ENCODE measurements around the gene MAPK10. TPM values are rescaled to one million over a fixed set of nuclear protein-coding genes. Genes with fewer than 3 reads are reported as not detected.
A peak's percentile ranks its signal among the peaks of the same experiment; 100 is the strongest.
"Not testable (repeated sequence)": the region's sequence is repeated elsewhere in the genome, so short reads cannot be mapped to it uniquely, and the experiment has no call there.

MAPK10 gene
- total and polyA plus RNA-seq, 9 of the 15 experiments (the other 6 are each of a cell fraction or from before 2014, with no cell fraction given), result 0.10 to 0.53 (median 0.18) TPM; not detected in 4

- no peak for DNase-seq (ENCODE audit: extremely low read depth in 1 of 4, low spot score in 3 of 4)
- BruUV-seq (replicated peaks), result no TSS peak
- H4K20me1 ChIP-seq (replicated peaks; ENCODE audit: control insufficient read depth, insufficient read depth, low read length), result no peaks in the 10 kb centered on the region
- no peak overlapping the region for H2AFZ ChIP-seq (ENCODE audit: low read depth, low read length)
- in situ Hi-C loops (cut with MboI) (no loop called here), intact Hi-C loops (cut with micrococcal nuclease) (no loop called here)
- CTCF ChIA-PET (ENCODE audit: low intra/inter-chr PET ratio), result no interaction called here
- no peak overlapping the region for H3K9ac ChIP-seq (ENCODE audit: insufficient read depth in 1 of 2, low read depth in 2 of 2, low read length in 2 of 2)
- H3K79me2 ChIP-seq (ENCODE audit: control insufficient read depth, insufficient read depth, low read length), result no peaks in the 10 kb centered on the region
- H3K9me3 ChIP-seq (replicated peaks; ENCODE audit: control insufficient read depth, insufficient read depth, low read depth, low read length), result no peaks in the 10 kb centered on the region
- no peak for ATAC-seq
- no peaks in the 10 kb centered on the region for H3K27me3 ChIP-seq (ENCODE audit: control insufficient read depth in 2 of 2, insufficient read depth in 2 of 2, low read length in 2 of 2)
- FAIRE-seq, result no peak
- WGBS (ENCODE audit: insufficient coverage, low coverage, missing lambda C conversion rate), result 0% methylated on average over 1 of the region's 1 CpG
- no peak overlapping the region for H3K27ac ChIP-seq (ENCODE audit: extremely low read depth, low read depth, low read length)
- H3K4me2 ChIP-seq (ENCODE audit: insufficient read depth, low read length), result no peak overlapping the region
- POLR2A ChIA-PET, result no interaction called here
- TF ChIP-seq RBM25 (IDR thresholded peaks at IDR 0.05; ENCODE audit: low read depth, low read length, severe bottlenecking) (no peak), ZNF197 (CRISPR knock-in tag; IDR thresholded peaks at IDR 0.05; ENCODE audit: low read depth) (no peak), PHB2 (IDR thresholded peaks at IDR 0.05; ENCODE audit: low read depth) (no peak), ZNF408 (CRISPR knock-in tag; IDR thresholded peaks at IDR 0.05; ENCODE audit: low read depth) (no peak)
- H3K36me3 ChIP-seq (ENCODE audit: control insufficient read depth, insufficient read depth, low read length), result no peaks in the 10 kb centered on the region
- H3K4me1 ChIP-seq (replicated peaks in 1 of 2; ENCODE audit: control insufficient read depth in 2 of 2, insufficient read depth in 2 of 2, low read length in 2 of 2), result no peaks in the 10 kb centered on the region
- H3K4me3 ChIP-seq, result no peak overlapping the region
- H3K9me1 ChIP-seq (ENCODE audit: control insufficient read depth, insufficient read depth, low read length), result no peaks in the 10 kb centered on the region
These were observed 185.3 kb downstream of the MAPK10 start for GRCh38 chr4:86174506-86174905.

GRCh38 chr4:86168335-86168734 lies 191.5 kb downstream of the MAPK10 start:
- in situ Hi-C loops (cut with MboI); H3K79me2 ChIP-seq (ENCODE audit: control insufficient read depth, insufficient read depth, low read length); H3K27ac ChIP-seq (ENCODE audit: extremely low read depth, low read depth, low read length); POLR2A ChIA-PET; H3K9me1 ChIP-seq (ENCODE audit: control insufficient read depth, insufficient read depth, low read length); DNase-seq (ENCODE audit: extremely low read depth in 1 of 4, low spot score in 3 of 4); H3K9ac ChIP-seq (ENCODE audit: insufficient read depth in 1 of 2, low read depth in 2 of 2, low read length in 2 of 2); H3K4me2 ChIP-seq (ENCODE audit: insufficient read depth, low read length); H4K20me1 ChIP-seq (replicated peaks; ENCODE audit: control insufficient read depth, insufficient read depth, low read length); BruUV-seq (replicated peaks); H3K4me3 ChIP-seq; H3K4me1 ChIP-seq (replicated peaks in 1 of 2; ENCODE audit: control insufficient read depth in 2 of 2, insufficient read depth in 2 of 2, low read length in 2 of 2); FAIRE-seq; H3K27me3 ChIP-seq (ENCODE audit: control insufficient read depth in 2 of 2, insufficient read depth in 2 of 2, low read length in 2 of 2); H3K9me3 ChIP-seq (replicated peaks; ENCODE audit: control insufficient read depth, insufficient read depth, low read depth, low read length); CTCF ChIA-PET (ENCODE audit: low intra/inter-chr PET ratio); H2AFZ ChIP-seq (ENCODE audit: low read depth, low read length); intact Hi-C loops (cut with micrococcal nuclease); ATAC-seq; H3K36me3 ChIP-seq (ENCODE audit: control insufficient read depth, insufficient read depth, low read length): not testable (repeated sequence)
- TF ChIP-seq FOXA3 (CRISPR knock-in tag; conservative IDR thresholded peaks at IDR 0.05 in 1 of 2, IDR thresholded peaks at IDR 0.05 in 1 of 2), result peak in 1 of 2 experiments; percentile 77; a peak in 2 of 4 replicates
- 0% methylated on average over 1 of the region's 10 CpGs for WGBS (ENCODE audit: insufficient coverage, low coverage, missing lambda C conversion rate)
